Measurements from ENCODE around the gene AMBRA1.

Gene AMBRA1

DNA sequence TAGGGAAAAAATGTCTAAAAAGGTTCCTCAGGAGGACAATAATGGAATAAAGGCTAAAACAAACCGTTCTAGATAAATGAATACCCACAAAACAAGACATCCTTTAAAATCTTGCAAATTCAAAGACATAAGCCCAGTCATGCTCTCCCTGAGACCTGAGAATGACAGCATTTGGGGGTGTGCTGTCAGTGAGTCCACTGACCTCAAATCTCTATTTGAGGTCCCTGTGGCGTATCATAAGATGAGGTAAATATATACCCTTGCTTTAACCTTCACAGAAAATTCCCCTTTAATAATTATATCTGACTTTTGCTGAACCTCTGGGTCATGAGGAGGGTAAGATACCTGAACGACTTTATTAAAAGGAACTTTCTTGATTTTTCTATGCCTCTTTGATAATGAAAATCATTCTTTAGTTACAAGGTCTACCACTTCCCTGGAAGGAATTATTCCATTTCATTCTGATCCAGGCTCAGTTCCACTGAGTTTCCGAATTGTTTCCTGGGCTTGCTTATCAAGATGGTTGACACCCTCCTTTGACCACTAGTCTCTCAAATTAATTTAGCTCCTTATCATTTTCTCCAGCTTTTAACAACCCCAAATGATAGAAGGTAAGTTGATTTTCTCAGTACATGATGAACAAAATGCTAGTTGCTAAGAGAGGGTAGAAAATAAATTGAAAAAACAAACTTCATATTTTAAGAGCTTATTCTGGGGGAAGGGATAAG is 148.5 kb downstream of the AMBRA1 start:
- TF ChIP-seq, protein P1, sequence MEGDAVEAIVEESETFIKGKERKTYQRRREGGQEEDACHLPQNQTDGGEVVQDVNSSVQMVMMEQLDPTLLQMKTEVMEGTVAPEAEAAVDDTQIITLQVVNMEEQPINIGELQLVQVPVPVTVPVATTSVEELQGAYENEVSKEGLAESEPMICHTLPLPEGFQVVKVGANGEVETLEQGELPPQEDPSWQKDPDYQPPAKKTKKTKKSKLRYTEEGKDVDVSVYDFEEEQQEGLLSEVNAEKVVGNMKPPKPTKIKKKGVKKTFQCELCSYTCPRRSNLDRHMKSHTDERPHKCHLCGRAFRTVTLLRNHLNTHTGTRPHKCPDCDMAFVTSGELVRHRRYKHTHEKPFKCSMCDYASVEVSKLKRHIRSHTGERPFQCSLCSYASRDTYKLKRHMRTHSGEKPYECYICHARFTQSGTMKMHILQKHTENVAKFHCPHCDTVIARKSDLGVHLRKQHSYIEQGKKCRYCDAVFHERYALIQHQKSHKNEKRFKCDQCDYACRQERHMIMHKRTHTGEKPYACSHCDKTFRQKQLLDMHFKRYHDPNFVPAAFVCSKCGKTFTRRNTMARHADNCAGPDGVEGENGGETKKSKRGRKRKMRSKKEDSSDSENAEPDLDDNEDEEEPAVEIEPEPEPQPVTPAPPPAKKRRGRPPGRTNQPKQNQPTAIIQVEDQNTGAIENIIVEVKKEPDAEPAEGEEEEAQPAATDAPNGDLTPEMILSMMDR (IDR thresholded peaks at IDR 0.05; ENCODE audit: insufficient read depth, low read length, poor library complexity, severe bottlenecking) = no peak
- no peak for DNase-seq (ENCODE audit: extremely low read depth, insufficient read length)
- Histone ChIP-seq H3K4me3 (replicated peaks; ENCODE audit: low read depth, low read length) (no peak overlapping the region), H3K36me3 (ENCODE audit: control insufficient read depth, insufficient read depth, low read length) (peaks cover 5% of the 10 kb centered on the region), H3K27me3 (replicated peaks; ENCODE audit: control insufficient read depth, insufficient read depth, low read length) (no peaks in the 10 kb centered on the region)

DNA sequence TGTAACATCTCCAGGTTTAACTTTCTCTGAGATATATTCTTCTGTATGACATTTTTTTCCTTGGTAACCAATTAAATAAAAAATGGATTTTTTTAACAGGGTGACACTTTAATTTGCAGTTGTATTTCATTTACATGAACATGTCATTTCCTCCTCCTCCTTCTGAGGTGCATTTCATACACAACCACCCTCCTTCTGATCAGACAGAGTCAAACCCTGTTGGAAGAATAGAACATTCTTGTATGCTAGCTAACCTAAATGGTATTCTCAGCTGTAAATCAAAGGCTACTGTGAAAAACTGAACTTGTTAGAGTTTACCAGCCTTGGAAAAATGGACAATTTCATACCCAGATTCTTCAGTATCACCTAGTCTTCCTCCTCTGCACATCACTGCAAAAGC is 149.5 kb downstream of the AMBRA1 start:
- peaks cover 5% of the 10 kb centered on the region for H3K36me3 ChIP-seq (ENCODE audit: control insufficient read depth, insufficient read depth, low read length)
- no peaks in the 10 kb centered on the region for H3K27me3 ChIP-seq (replicated peaks; ENCODE audit: control insufficient read depth, insufficient read depth, low read length)
- H3K4me3 ChIP-seq (replicated peaks; ENCODE audit: low read depth, low read length) = no peak overlapping the region
- no peak for DNase-seq (ENCODE audit: extremely low read depth, insufficient read length)
- TF ChIP-seq, protein P1 (IDR thresholded peaks at IDR 0.05; ENCODE audit: insufficient read depth, low read length, poor library complexity, severe bottlenecking) = no peak

DNA sequence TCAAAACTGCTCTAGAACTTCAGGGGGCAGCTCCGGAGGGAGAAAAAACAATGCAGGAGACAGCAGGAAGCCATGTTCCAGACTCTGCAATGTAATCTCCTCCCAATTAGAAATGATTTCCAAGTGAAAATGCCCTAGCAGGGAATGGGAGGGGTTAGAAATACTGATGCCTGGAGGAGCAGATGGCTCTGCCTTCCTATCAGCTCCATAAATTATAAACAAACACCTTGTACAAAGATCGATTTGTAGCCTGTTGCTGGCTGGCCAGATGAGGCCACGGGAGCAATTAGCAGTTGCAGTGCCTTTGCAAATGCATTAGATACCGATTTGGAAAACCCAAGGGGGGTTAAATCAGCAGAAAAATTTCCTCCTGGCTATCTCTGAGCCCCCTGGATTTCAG is 155.6 kb downstream of the AMBRA1 start:
- DNase-seq (ENCODE audit: extremely low read depth, insufficient read length) = no peak
- no peak overlapping the region for H3K4me3 ChIP-seq (replicated peaks; ENCODE audit: low read depth, low read length)
- no peaks in the 10 kb centered on the region for H3K27me3 ChIP-seq (replicated peaks; ENCODE audit: control insufficient read depth, insufficient read depth, low read length)
- H3K36me3 ChIP-seq (ENCODE audit: control insufficient read depth, insufficient read depth, low read length) = peaks cover 12% of the 10 kb centered on the region
- TF ChIP-seq, protein P1 (IDR thresholded peaks at IDR 0.05; ENCODE audit: insufficient read depth, low read length, poor library complexity, severe bottlenecking) = no peak

GRCh38 chr11:46437122-46437689 is 156.6 kb downstream of the AMBRA1 start:
- Histone ChIP-seq H3K27me3 (replicated peaks; ENCODE audit: control insufficient read depth, insufficient read depth, low read length) (no peaks in the 10 kb centered on the region), H3K36me3 (ENCODE audit: control insufficient read depth, insufficient read depth, low read length) (peaks cover 12% of the 10 kb centered on the region), H3K4me3 (replicated peaks; ENCODE audit: low read depth, low read length) (no peak overlapping the region)
- TF ChIP-seq, protein P1 (IDR thresholded peaks at IDR 0.05; ENCODE audit: insufficient read depth, low read length, poor library complexity, severe bottlenecking) = no peak
- DNase-seq (ENCODE audit: extremely low read depth, insufficient read length) = no peak

DNA sequence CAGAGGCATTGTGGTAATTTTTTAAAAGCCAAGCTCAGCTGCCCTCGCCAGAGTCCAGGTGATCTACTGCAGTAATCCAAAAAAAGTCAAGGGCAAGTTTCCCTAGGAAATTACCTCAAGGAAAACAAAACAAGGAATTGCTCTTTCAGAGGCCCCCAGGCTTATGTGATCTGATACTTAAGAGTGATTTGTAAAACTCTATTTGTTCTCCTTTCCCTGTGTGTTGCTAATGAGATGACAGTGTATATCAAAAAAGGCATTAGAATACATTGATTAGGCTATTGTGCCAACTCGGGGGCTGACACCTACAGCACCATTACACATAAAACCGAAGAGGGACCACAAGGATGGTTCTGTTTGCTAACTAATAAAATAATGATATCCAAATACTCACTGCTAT is 157.7 kb downstream of the AMBRA1 start:
- Histone ChIP-seq H3K27me3 (replicated peaks; ENCODE audit: control insufficient read depth, insufficient read depth, low read length) (no peaks in the 10 kb centered on the region), H3K4me3 (replicated peaks; ENCODE audit: low read depth, low read length) (no peak overlapping the region), H3K36me3 (ENCODE audit: control insufficient read depth, insufficient read depth, low read length) (peaks cover 12% of the 10 kb centered on the region)
- TF ChIP-seq, protein P1 (IDR thresholded peaks at IDR 0.05; ENCODE audit: insufficient read depth, low read length, poor library complexity, severe bottlenecking) = no peak
- no peak for DNase-seq (ENCODE audit: extremely low read depth, insufficient read length)

Measured in GM06990 (cell line).